Erythroblast (primary cell): Measurements from ENCODE around the gene TMPRSS11F.

ENCODE experiments used
- GATA1 ChIP-seq: IDR thresholded peaks from 2 replicates; pipeline ENCODE4 v1.6.1; 2011; ENCODE audit warnings: low read depth, mild to moderate bottlenecking, control low read depth, low read length, moderate library complexity
- POLR2A ChIP-seq: IDR thresholded peaks from 2 replicates; pipeline ENCODE4 v1.6.1; 2011; ENCODE audit warnings: mild to moderate bottlenecking, low read length

DNA sequence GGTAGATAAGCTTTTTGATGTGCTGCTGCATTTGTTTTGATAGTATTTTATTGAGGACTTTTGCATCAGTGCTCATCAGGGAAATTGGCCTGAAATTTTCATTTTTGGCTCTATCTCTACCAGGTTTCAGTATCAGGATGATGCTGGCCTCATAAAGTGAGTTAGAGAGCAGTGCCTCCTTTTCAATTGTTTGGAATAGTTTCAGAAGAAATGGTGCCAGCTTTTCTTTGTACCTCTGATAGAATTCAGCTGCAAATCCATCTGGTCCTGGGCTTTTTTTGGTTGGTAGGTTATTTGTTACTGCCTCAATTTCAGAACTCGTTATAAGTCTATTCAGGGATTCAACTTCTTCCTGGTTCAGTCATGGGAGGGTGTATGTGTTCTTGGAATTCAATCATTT lies 15.6 kb upstream of the TMPRSS11F start:
- TF ChIP-seq POLR2A (no peak), GATA1 (no peak)
